Stimulated activated CD8-positive, alpha-beta memory T cell treated with anti-CD3 and anti-CD28 coated beads, Interleukin-12 subunit alpha, Interleukin-12 subunit beta, amount 100 ng/mL, for 24 hours (primary cell): ENCODE results near the gene KCNT1.
"Not testable (repeated sequence)": the region's sequence is repeated elsewhere in the genome, so short reads cannot be mapped to it uniquely, and the experiment has no call there.

Source experiments
- DNase-seq: peaks from one replicate; pipeline ENCODE4 v3.0.0-alpha.2; 2020; ENCODE audit errors: extremely low read depth

Gene KCNT1

DNA sequence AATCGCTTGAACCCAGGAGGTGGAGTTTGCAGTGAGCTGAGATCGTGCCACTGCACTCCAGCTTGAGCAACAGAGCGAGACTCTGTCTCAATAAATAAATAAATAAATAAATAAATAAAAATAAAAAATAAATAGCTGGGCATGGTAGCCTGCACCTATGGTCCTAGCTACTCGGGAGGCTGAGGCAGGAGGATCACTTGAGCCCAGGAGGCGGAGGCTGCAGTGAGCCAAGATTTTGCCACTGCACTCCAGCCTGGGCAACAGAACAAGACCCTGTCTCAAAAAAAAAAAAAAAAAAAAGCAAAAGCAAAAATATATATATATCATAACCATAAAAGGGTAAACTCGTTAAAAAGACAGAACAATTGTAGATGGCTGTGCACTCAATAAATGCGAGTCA, 29.2 kb upstream of the KCNT1 start:
- not testable (repeated sequence) for DNase-seq

DNA sequence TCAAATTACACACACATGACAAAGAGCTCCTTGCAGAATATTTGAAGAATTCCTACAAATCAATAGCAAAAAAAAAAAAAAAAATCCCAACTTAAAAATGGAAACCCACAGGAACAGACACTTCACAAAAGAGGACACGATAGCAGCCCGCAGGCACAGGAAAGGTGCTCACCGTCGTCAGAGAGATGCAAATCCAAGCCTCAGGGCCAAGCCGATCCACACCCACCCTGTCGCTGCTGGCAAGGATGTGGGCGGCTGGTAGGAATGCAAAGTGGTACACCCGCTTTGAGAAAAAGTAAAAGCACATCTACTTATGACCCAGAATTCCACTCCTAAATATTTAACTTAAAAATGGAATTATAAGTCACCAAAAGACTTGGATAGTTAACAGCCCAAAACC, 28.0 kb upstream of the KCNT1 start:
- DNase-seq = no peak

- no peak for DNase-seq
Measured at GRCh38 chr9:135674977-135675376, 27.0 kb upstream of the KCNT1 start.

GRCh38 chr9:135676891-135677290, 25.1 kb upstream of the KCNT1 start:
- no peak for DNase-seq

- no peak for DNase-seq
Measured at GRCh38 chr9:135677641-135678168, 24.3 kb upstream of the KCNT1 start.

- DNase-seq = no peak
Measured at GRCh38 chr9:135678236-135679017, 23.6 kb upstream of the KCNT1 start.

DNA sequence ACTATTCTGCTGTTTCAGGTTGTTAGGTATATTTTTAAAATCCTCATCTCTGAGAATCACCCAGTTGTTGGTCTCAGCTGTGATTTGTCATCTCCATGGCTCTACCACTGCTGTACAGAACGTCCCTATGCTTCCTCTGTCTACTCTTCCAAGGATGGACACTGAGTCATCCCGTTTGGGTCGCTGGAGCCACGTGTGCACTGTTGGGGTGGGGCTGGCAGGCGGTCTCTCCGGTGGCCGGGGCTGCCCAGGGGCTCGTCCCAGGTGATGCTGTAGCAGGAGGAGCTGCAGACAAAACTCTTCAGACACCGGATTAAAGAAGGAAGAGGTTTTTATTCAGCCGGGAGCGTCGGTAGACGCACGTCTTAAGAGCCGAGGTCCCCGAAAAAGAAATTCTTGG, 21.9 kb upstream of the KCNT1 start:
- DNase-seq = no peak

GRCh38 chr9:135681161-135681560, 20.8 kb upstream of the KCNT1 start:
- no peak for DNase-seq

- no peak for DNase-seq
Measured at GRCh38 chr9:135683401-135684034, 18.5 kb upstream of the KCNT1 start.

- DNase-seq = no peak
Measured at GRCh38 chr9:135684691-135685090, 17.3 kb upstream of the KCNT1 start.

DNA sequence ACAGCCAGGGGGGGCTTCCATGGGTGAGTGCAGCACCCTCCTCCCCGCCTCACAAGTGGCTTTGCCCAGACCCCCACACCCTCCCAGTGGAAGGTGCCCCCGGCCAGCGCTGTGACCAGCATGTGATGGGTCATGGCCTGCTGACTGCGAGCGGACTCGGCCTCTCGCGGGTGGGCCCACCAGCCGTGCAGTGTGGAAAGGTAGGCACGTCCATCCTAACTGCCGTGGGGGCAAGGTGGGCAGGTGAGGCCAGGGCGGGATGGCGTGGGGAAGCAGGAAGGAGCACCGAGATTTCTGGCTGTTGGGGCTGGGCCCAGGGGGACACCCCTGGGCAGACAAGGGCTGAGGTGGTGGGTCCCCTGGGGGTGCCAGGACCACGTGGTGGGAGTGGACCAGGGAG, 14.8 kb upstream of the KCNT1 start:
- DNase-seq = no peak

DNA sequence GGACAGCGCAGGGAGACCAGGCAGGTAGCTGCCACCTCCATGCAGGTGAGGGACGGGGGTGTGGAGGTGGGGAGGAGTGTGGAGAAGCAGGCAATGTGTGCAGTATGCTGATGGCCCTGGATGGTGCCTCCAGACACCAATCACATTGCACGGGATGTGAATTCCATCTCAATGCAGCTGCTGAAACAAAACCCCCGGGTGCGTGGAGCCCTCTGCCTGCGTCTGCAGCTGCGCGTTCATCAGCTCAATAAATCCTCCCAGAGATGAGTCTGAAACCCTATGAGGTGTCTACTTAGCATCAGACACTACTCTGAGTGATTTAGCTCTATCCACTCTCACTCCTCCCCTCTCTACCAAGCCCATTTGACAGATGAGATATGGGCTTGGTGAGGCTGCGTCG, 13.0 kb upstream of the KCNT1 start:
- no peak for DNase-seq

- DNase-seq = no peak
Measured at GRCh38 chr9:135690836-135691570, 11.0 kb upstream of the KCNT1 start.

DNA sequence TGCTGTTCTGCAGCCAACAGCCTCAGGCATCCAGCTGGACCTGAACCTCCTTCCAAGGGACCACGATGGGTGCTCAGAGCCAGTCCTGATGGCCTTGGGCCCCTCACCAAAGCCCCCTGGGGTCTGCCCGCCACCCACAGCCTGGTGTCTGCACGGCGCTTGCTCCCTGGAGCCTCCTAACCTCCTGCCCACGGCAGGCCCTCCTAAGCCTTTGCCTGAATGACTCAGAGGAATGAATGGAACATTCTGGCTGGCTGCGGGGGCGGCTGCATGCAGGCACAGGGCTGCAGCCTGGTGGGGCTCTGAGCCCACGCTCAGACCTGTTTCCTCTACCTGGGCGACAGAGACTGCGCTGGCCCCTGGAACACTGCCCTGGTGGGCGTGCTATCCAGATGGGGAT, 9.6 kb upstream of the KCNT1 start:
- no peak for DNase-seq

GRCh38 chr9:135693265-135693664, 8.7 kb upstream of the KCNT1 start:
- no peak for DNase-seq

- no peak for DNase-seq
Measured at GRCh38 chr9:135693771-135694170, 8.2 kb upstream of the KCNT1 start.

- DNase-seq = no peak
Measured at GRCh38 chr9:135694414-135694813, 7.6 kb upstream of the KCNT1 start.

DNA sequence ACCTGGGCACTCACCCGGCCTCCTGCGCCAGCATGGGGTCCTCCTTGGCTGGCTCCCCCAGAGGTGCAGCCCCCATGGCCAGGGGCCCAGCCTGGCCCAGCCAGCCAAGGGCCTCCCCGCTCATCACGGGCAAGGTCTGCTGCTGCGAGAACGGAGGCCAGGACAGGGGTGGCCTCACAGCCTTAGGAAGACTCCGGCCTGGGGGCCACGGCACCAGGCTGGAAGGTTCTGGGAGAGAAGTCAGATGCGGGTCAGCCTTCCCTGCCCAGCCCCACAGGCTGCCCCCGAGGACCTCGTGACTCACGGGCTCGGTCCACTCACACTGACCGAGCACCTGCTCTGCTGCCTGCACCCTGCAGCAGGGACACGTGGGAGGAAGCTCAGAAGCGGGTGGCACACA, 6.9 kb upstream of the KCNT1 start:
- DNase-seq = no peak

GRCh38 chr9:135695642-135696041, 6.3 kb upstream of the KCNT1 start:
- DNase-seq = no peak

DNA sequence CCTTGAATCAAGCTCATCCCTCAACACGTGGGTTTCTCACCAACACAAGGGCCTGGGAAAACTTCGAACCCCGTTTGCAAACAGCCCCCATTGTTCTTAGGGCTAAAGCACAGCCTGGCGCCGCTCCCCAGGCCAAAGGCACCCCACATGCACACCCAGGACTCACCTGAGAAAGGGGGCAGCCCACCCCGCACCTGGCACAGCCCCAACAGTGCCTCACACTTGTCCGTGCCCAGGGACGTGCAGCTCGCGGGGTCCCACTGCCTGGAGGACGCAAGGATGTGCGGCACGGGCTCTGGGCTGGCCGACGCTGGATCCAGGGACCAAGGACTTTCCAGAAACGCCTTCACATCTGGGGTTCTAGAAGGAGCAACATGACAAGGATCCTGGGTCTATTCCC, 5.5 kb upstream of the KCNT1 start:
- no peak for DNase-seq

- DNase-seq = no peak
Measured at GRCh38 chr9:135697226-135697625, 4.8 kb upstream of the KCNT1 start.

DNA sequence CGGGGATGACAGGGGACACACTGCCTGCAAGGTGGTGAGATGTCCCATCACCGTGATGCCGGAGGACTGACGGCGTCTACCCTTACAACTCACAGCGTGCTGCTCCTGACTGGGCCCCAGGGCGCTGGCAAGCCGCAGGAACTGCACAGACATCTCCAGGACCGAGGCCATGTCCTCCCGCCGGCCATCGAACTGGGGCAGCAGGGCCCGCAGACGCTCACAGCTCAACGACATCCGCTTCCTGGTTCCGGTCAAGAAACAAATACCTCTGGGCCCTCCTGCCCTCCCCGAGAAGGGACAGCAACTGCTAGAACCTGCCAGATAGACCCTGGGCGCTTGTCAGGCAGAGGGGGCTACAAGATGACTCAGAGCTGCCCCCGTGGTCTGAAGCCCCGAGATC, 3.7 kb upstream of the KCNT1 start:
- DNase-seq = no peak

DNA sequence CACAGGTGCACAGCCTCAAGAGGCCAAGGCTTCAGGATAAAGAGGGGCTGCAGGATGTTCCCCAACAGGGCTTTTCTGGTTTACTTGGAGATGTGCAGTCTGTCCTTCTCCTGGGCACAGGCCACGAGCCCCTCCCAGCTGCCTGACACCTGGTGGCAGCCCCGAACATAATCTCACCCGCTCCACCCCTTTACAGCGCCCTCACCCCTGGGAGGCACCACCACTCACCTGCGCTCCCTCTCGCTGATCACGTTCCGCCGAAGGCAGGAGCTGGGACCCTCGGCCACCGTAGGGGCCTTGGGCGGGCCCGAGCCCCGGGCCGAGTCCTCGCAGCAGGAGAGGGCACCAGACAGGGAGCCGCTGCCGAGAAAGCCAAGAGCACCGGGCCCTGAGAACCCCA, 3.2 kb upstream of the KCNT1 start:
- DNase-seq = no peak
